DND-41 (cell line): ENCODE results near the gene DPY30.

Experiments
- EZH2 ChIP-seq: IDR thresholded peaks from 3 replicates; pipeline ENCODE4 v1.6.1; 2012; ENCODE audit warnings: borderline replicate concordance, low read depth, mild to moderate bottlenecking, moderate library complexity, low read length, inconsistent platforms; ENCODE audit not compliant: severe bottlenecking
- TF ChIP-seq, protein P1 (sequence below): IDR thresholded peaks from 2 replicates; pipeline ENCODE4 v1.5.1; 2012; ENCODE audit warnings: borderline replicate concordance, low read length, moderate library complexity, mild to moderate bottlenecking; ENCODE audit not compliant: poor library complexity, severe bottlenecking; ENCODE audit errors: extremely low read depth

- TF ChIP-seq, protein P1, sequence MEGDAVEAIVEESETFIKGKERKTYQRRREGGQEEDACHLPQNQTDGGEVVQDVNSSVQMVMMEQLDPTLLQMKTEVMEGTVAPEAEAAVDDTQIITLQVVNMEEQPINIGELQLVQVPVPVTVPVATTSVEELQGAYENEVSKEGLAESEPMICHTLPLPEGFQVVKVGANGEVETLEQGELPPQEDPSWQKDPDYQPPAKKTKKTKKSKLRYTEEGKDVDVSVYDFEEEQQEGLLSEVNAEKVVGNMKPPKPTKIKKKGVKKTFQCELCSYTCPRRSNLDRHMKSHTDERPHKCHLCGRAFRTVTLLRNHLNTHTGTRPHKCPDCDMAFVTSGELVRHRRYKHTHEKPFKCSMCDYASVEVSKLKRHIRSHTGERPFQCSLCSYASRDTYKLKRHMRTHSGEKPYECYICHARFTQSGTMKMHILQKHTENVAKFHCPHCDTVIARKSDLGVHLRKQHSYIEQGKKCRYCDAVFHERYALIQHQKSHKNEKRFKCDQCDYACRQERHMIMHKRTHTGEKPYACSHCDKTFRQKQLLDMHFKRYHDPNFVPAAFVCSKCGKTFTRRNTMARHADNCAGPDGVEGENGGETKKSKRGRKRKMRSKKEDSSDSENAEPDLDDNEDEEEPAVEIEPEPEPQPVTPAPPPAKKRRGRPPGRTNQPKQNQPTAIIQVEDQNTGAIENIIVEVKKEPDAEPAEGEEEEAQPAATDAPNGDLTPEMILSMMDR, result no peak
- TF ChIP-seq EZH2, result no peak
Measured at GRCh38 chr2:32043561-32043960, 4.0 kb upstream of the DPY30 start.
